Cardiac muscle cell (in vitro differentiated cells and primary cell): ENCODE measurements around the gene SLC6A3. TPM values are rescaled to one million over a fixed set of nuclear protein-coding genes. Genes with fewer than 3 reads are reported as not detected.

ENCODE experiments used
- DNase-seq, 2 donors: peaks; one replicate each; pipeline versions ENCODE4 v3.0.0 to v3.0.0-alpha.2; 2010 to 2017; ENCODE audit warnings: low read depth in 1 of 2, low spot score in 1 of 2
- H3K27ac ChIP-seq: fragments of 200-600 bp; sonication (generic); 2 replicates; pipeline ENCODE4 v1.5.1; 2016
- H3K27me3 ChIP-seq: fragments of 200-600 bp; sonication (generic); 2 replicates; pipeline ENCODE4 v1.6.0; 2016; ENCODE audit warnings: control low read depth
- H3K36me3 ChIP-seq: fragments of 200-600 bp; sonication (generic); 2 replicates; pipeline ENCODE4 v1.5.1; 2016; ENCODE audit warnings: control low read depth
- H3K4me1 ChIP-seq: fragments of 200-600 bp; sonication (generic); 2 replicates; pipeline ENCODE4 v1.8.1; 2017; ENCODE audit warnings: low read depth, mild to moderate bottlenecking, mixed run types
- H3K4me3 ChIP-seq: fragments of 200-600 bp; sonication (generic); 2 replicates; pipeline ENCODE4 v1.5.1; 2016; ENCODE audit warnings: mild to moderate bottlenecking
- H3K9me3 ChIP-seq: fragments of 200-600 bp; sonication (generic); 2 replicates; pipeline ENCODE4 v1.5.1; 2017; ENCODE audit warnings: low read depth, mild to moderate bottlenecking, control low read depth
- polyA plus RNA-seq: library from polyadenylated mRNA; unstranded; fragments of >200 nt; fragmentation: Nextera tagmentation; extraction: Ambion mirVana; gene quantifications from 2 replicates; pipeline ENCODE4 v1.2.1, GENCODE V29; 2016
- total RNA-seq: library from RNA; depleted of rRNA; stranded (reverse); fragments of >200 nt; gene quantifications from 2 replicates; pipeline ENCODE4 v1.2.3, GENCODE V29; 2016
- TF ChIP-seq, protein P1 (sequence below): IDR thresholded peaks from 2 replicates; pipeline ENCODE4 v1.5.1; 2012; ENCODE audit warnings: low read depth, mild to moderate bottlenecking, low read length

The SLC6A3 gene
- total RNA-seq, result 0.04 TPM in 1 of 2 replicates, not detected in the other
- not detected in 2 replicates for polyA plus RNA-seq

DNA sequence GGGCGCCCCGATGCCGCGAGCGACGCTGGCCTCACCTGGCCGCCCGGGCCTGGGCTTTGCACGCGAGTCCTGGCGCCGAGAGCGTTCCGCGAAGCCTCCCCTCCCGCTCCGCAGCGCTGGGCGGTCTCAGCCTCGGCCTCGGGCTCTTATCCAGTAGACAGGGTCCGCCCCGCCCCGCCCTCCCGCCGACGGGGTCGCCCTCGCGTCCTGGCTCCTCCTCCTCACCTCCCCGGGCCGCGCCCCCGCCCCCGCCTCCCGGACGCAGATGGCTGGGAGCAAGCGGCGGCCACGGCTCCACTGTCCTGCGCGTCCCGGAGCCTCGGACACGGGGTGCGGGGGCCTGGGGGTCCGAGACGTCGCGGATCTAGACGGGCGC, at the start of gene SLC6A3:
SLC6A3 (minus strand) TSS at position 128 of the 376 bp plus-strand sequence. CDS start 2,243 bp downstream, outside the sequence.
- H3K36me3 ChIP-seq, result no peaks in the 10 kb centered on the region
- no peaks in the 10 kb centered on the region for H3K9me3 ChIP-seq
- peaks cover 98% of the 10 kb centered on the region for H3K27me3 ChIP-seq
- DNase-seq, result peak; percentile 49 to 81
- no peak within 1 kb of the TSS for H3K27ac ChIP-seq
- H3K4me1 ChIP-seq, result no peaks in the 10 kb centered on the region
- TF ChIP-seq, protein P1, sequence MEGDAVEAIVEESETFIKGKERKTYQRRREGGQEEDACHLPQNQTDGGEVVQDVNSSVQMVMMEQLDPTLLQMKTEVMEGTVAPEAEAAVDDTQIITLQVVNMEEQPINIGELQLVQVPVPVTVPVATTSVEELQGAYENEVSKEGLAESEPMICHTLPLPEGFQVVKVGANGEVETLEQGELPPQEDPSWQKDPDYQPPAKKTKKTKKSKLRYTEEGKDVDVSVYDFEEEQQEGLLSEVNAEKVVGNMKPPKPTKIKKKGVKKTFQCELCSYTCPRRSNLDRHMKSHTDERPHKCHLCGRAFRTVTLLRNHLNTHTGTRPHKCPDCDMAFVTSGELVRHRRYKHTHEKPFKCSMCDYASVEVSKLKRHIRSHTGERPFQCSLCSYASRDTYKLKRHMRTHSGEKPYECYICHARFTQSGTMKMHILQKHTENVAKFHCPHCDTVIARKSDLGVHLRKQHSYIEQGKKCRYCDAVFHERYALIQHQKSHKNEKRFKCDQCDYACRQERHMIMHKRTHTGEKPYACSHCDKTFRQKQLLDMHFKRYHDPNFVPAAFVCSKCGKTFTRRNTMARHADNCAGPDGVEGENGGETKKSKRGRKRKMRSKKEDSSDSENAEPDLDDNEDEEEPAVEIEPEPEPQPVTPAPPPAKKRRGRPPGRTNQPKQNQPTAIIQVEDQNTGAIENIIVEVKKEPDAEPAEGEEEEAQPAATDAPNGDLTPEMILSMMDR, result no peak
- H3K4me3 ChIP-seq, result peak within 1 kb of the TSS; percentile 10

DNA sequence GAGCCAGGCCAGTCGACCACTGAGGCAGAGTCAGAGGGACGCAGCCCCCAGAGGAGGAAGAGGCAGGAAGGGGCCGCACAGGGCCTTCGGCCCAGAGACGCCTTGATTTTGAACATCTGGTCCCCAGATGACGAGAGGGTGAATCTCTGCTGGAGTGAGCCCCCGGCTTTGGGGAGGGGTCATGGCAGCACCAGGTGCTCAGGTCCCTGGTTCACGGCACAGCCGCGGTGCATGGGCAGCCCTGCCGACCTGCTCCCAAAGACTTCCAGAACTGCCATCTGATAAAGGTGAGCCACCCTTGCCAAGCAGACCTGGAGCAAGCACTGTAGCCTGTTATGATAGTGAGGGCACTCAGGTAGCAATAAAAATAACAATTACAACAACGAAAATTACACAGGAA, 48.7 kb upstream of the SLC6A3 start:
- H3K36me3 ChIP-seq, result no peaks in the 10 kb centered on the region
- H3K9me3 ChIP-seq, result no peaks in the 10 kb centered on the region
- no peaks in the 10 kb centered on the region for H3K4me1 ChIP-seq
- DNase-seq, result no peak
- no peak overlapping the region for H3K27ac ChIP-seq
- TF ChIP-seq, protein P1, result no peak
- H3K4me3 ChIP-seq, result no peak overlapping the region
- no peaks in the 10 kb centered on the region for H3K27me3 ChIP-seq

DNA sequence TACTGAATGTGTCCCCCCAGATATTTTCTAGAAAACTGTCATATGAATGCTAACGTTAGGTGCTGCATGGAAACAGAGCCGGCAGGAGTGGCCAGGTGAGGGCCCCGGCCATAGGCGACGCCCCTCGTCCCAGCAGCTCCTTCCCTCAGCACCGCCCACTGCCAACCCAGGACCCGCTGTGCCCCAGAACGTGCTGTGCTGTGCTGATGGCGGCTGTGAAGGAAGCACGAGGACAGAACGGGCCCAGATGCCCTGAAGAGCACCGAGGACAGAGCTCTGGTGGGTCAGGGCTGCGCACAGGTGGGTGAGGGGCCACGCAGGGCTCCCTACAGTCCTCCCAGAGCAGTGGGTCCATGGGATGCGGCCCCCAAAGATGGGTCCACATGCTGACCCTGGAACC, 48.2 kb upstream of the SLC6A3 start:
- Histone ChIP-seq H3K4me1 (no peaks in the 10 kb centered on the region), H3K36me3 (no peaks in the 10 kb centered on the region), H3K27ac (no peak overlapping the region), H3K9me3 (no peaks in the 10 kb centered on the region), H3K4me3 (no peak overlapping the region), H3K27me3 (no peaks in the 10 kb centered on the region)
- no peak for DNase-seq
- TF ChIP-seq, protein P1, result no peak

DNA sequence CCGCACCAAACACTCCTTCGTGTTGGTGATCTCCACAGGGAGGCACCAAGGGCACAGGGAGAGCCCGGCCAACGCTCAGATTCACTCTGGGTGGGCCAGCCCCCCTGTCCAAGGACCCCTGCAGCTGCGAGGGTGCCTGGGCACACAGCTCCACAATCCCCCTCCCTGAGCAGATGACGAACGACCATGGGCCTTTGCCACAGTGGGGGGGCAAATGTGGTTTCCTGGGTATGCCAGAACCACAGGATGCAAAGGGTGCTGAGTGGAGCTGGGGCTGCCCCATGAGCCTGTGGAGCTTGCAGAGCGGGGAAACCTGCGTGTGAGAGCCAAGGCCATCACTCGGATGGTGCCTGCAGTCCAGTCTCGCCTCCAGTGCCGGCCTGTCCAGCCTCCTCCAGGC, 47.5 kb upstream of the SLC6A3 start:
- TF ChIP-seq, protein P1, result no peak
- H3K27ac ChIP-seq, result no peak overlapping the region
- H3K4me3 ChIP-seq, result no peak overlapping the region
- DNase-seq, result no peak
- no peaks in the 10 kb centered on the region for H3K9me3 ChIP-seq
- H3K36me3 ChIP-seq, result peaks cover 3% of the 10 kb centered on the region
- no peaks in the 10 kb centered on the region for H3K27me3 ChIP-seq
- H3K4me1 ChIP-seq, result no peaks in the 10 kb centered on the region

DNA sequence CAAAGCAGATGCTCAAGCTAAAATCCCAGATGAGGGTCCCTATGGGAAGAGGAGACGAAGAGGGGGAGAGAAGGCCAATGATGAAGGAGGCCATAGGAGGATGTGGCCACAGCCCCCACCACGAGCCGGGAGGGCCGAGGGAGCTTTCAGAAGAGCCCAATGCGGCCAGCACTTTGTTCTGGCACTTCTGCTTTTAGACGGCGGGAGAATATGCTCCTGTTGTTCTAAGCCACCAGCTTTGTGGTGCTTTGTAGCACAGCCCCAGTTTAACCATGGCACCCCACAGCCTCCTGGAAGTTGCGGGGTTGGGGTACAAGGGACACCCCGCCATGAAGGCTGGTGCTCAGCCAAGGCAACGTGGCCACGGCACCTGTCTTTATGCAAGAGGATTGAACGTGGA, 45.1 kb upstream of the SLC6A3 start:
- no peak overlapping the region for H3K27ac ChIP-seq
- H3K4me1 ChIP-seq, result no peaks in the 10 kb centered on the region
- H3K4me3 ChIP-seq, result no peak overlapping the region
- no peaks in the 10 kb centered on the region for H3K9me3 ChIP-seq
- no peak for DNase-seq
- H3K36me3 ChIP-seq, result peaks cover 13% of the 10 kb centered on the region
- TF ChIP-seq, protein P1, result no peak
- no peaks in the 10 kb centered on the region for H3K27me3 ChIP-seq

DNA sequence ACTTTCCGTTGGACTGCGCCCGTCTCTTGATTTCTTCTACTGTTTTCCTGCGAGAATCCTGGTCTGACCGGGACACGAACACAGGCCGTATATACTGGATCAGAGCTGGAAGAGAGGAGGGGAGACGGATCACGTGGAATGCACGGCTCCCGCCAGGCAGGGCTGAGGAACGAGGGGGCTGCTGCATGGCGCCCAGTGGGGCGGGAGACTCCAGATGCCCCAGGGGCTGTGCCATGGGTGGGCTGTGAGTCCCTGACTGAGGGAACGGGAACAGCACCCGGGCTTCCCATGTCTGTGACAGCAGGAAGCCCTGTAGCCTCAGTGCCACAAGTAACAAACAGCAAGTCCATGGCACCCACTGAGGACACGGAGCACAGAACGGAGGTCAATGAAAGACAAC, 44.5 kb upstream of the SLC6A3 start:
- Histone ChIP-seq H3K4me1 (no peaks in the 10 kb centered on the region), H3K4me3 (no peak overlapping the region), H3K27me3 (no peaks in the 10 kb centered on the region), H3K36me3 (peaks cover 13% of the 10 kb centered on the region), H3K27ac (no peak overlapping the region), H3K9me3 (no peaks in the 10 kb centered on the region)
- DNase-seq, result no peak
- TF ChIP-seq, protein P1, result no peak
